GM12878 (cell line): Measurements from ENCODE around the gene IBA57. TPM values are rescaled to one million over a fixed set of nuclear protein-coding genes. Genes with fewer than 3 reads are reported as not detected.

ENCODE experiments used
- BMI1 ChIP-seq: fragments of 450-650 bp; IDR thresholded peaks from 2 replicates; pipeline ENCODE4 v1.6.1; 2016; ENCODE audit warnings: mild to moderate bottlenecking, moderate library complexity, borderline replicate concordance
- DPF2 ChIP-seq: fragments of 450-650 bp; IDR thresholded peaks from 2 replicates; pipeline ENCODE4 v1.6.1; 2017; ENCODE audit warnings: mild to moderate bottlenecking
- EED ChIP-seq: sonication (generic); IDR thresholded peaks from 2 replicates; pipeline ENCODE4 v1.6.1; 2016; ENCODE audit warnings: antibody characterized with exemption, low read depth
- HDAC6 ChIP-seq: fragments of 200-600 bp; sonication (generic); IDR thresholded peaks from one replicate; pipeline ENCODE4 v1.8.0; 2017; ENCODE audit warnings: antibody characterized with exemption; ENCODE audit not compliant: unreplicated experiment
- IRF4 ChIP-seq: IDR thresholded peaks from 2 replicates; pipeline ENCODE4 v1.6.1; 2011; ENCODE audit warnings: low read depth, low read length
- MYC ChIP-seq: IDR thresholded peaks from 2 replicates; pipeline ENCODE4 v1.6.1; 2011; ENCODE audit warnings: mild to moderate bottlenecking, low read length, moderate library complexity, inconsistent platforms; ENCODE audit not compliant: insufficient read depth, insufficient replicate concordance, insufficient read length, severe bottlenecking
- RFX5 ChIP-seq: IDR thresholded peaks from 2 replicates; pipeline ENCODE4 v1.6.1; 2011; ENCODE audit warnings: low read depth, low read length, improper control_type of control experiment
- SMAD1 ChIP-seq: fragments of 450-650 bp; IDR thresholded peaks from 2 replicates; pipeline ENCODE4 v1.6.1; 2018; ENCODE audit warnings: mild to moderate bottlenecking, low read depth; ENCODE audit not compliant: partially characterized antibody
- SREBF2 ChIP-seq: IDR thresholded peaks from 2 replicates; pipeline ENCODE4 v1.6.1; 2012; ENCODE audit warnings: mild to moderate bottlenecking, low read length
- SRF ChIP-seq, 2 experiments: IDR thresholded peaks; 2 replicates each; pipeline ENCODE4 v1.6.1; 2011; ENCODE audit warnings: low read depth in 2 of 2, low read length in 2 of 2, mild to moderate bottlenecking in 1 of 2, moderate library complexity in 1 of 2
- TBL1XR1 ChIP-seq: IDR thresholded peaks from 2 replicates; pipeline ENCODE4 v1.6.1; 2012; ENCODE audit warnings: low read depth, low read length, improper control_type of control experiment
- polyA plus RNA-seq, 11 experiments: library from polyadenylated mRNA; depleted of rRNA in 4 of 11; unstranded in 6 of 11; stranded (reverse) in 5 of 11; fragments of >200 nt; fragmentation: Nextera tagmentation in 4 of 11; fragmentation: Illumina TruSeq in 1 of 11; extraction: Ambion mirVana in 4 of 11; extraction: Trizol in 1 of 11; gene quantifications; 1 replicate in 1 of 11; 2 replicates in 10 of 11; pipeline versions ENCODE4 v1.2.1 to v1.2.3, GENCODE V29; 2011 to 2016; ENCODE audit warnings: inconsistent platforms in 2 of 11, missing spikeins in 2 of 11, low read depth in 1 of 11
- total RNA-seq, 4 experiments: library from RNA; depleted of rRNA in 3 of 4; stranded (reverse); fragments of >200 nt in 3 of 4; fragmentation: Illumina TruSeq in 1 of 4; extraction: Trizol in 1 of 4; gene quantifications; 2 replicates each; pipeline versions ENCODE4 v1.2.1 to v1.2.3, GENCODE V29; 2013 to 2021
- TF ChIP-seq, protein P1 (sequence below): IDR thresholded peaks from 2 replicates; pipeline ENCODE4 v1.6.1; 2012; ENCODE audit warnings: mild to moderate bottlenecking, low read depth, low read length
- TF ChIP-seq, protein P2 (sequence below): fragments of 450-650 bp; IDR thresholded peaks from 2 replicates; pipeline ENCODE4 v1.6.1; 2017; ENCODE audit warnings: mild to moderate bottlenecking
- TF ChIP-seq, protein P3 (sequence below): fragments of 450-650 bp; IDR thresholded peaks from 2 replicates; pipeline ENCODE4 v1.6.1; 2017; ENCODE audit warnings: mild to moderate bottlenecking, moderate library complexity

Gene IBA57
- total and polyA plus RNA-seq, 10 of the 15 experiments (the other 5 are each of a cell fraction or from before 2014, with no cell fraction given): 0.51 to 8.6 (median 3.7) TPM

- TF ChIP-seq, protein P1, sequence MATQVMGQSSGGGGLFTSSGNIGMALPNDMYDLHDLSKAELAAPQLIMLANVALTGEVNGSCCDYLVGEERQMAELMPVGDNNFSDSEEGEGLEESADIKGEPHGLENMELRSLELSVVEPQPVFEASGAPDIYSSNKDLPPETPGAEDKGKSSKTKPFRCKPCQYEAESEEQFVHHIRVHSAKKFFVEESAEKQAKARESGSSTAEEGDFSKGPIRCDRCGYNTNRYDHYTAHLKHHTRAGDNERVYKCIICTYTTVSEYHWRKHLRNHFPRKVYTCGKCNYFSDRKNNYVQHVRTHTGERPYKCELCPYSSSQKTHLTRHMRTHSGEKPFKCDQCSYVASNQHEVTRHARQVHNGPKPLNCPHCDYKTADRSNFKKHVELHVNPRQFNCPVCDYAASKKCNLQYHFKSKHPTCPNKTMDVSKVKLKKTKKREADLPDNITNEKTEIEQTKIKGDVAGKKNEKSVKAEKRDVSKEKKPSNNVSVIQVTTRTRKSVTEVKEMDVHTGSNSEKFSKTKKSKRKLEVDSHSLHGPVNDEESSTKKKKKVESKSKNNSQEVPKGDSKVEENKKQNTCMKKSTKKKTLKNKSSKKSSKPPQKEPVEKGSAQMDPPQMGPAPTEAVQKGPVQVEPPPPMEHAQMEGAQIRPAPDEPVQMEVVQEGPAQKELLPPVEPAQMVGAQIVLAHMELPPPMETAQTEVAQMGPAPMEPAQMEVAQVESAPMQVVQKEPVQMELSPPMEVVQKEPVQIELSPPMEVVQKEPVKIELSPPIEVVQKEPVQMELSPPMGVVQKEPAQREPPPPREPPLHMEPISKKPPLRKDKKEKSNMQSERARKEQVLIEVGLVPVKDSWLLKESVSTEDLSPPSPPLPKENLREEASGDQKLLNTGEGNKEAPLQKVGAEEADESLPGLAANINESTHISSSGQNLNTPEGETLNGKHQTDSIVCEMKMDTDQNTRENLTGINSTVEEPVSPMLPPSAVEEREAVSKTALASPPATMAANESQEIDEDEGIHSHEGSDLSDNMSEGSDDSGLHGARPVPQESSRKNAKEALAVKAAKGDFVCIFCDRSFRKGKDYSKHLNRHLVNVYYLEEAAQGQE: peak; percentile 19; the same call in 1 of the 2 replicates
- TF ChIP-seq MYC: no peak
- TF ChIP-seq BMI1: no peak
- no peak for TF ChIP-seq IRF4
- TF ChIP-seq RFX5: peak; percentile 58; the same call in 1 of the 2 replicates
- no peak for TF ChIP-seq SMAD1
- peak; percentile 88 for TF ChIP-seq HDAC6
- TF ChIP-seq, protein P2, sequence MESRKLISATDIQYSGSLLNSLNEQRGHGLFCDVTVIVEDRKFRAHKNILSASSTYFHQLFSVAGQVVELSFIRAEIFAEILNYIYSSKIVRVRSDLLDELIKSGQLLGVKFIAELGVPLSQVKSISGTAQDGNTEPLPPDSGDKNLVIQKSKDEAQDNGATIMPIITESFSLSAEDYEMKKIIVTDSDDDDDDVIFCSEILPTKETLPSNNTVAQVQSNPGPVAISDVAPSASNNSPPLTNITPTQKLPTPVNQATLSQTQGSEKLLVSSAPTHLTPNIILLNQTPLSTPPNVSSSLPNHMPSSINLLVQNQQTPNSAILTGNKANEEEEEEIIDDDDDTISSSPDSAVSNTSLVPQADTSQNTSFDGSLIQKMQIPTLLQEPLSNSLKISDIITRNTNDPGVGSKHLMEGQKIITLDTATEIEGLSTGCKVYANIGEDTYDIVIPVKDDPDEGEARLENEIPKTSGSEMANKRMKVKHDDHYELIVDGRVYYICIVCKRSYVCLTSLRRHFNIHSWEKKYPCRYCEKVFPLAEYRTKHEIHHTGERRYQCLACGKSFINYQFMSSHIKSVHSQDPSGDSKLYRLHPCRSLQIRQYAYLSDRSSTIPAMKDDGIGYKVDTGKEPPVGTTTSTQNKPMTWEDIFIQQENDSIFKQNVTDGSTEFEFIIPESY: peak; percentile 22; the same call in 1 of the 2 replicates
- TF ChIP-seq EED: no peak; the same call in 1 of the 2 replicates
- 0 out of 4 replicates have a peak, but pooled peaks of 1 of the 2 experiments have one; percentile 41 for TF ChIP-seq SRF (IDR thresholded peaks at IDR 0.05; ENCODE audit: low read depth in 2 of 2, low read length in 2 of 2)
- 0 out of 2 replicates have a peak, but pooled peaks have one; percentile 9 for TF ChIP-seq SREBF2
- TF ChIP-seq, protein P3, sequence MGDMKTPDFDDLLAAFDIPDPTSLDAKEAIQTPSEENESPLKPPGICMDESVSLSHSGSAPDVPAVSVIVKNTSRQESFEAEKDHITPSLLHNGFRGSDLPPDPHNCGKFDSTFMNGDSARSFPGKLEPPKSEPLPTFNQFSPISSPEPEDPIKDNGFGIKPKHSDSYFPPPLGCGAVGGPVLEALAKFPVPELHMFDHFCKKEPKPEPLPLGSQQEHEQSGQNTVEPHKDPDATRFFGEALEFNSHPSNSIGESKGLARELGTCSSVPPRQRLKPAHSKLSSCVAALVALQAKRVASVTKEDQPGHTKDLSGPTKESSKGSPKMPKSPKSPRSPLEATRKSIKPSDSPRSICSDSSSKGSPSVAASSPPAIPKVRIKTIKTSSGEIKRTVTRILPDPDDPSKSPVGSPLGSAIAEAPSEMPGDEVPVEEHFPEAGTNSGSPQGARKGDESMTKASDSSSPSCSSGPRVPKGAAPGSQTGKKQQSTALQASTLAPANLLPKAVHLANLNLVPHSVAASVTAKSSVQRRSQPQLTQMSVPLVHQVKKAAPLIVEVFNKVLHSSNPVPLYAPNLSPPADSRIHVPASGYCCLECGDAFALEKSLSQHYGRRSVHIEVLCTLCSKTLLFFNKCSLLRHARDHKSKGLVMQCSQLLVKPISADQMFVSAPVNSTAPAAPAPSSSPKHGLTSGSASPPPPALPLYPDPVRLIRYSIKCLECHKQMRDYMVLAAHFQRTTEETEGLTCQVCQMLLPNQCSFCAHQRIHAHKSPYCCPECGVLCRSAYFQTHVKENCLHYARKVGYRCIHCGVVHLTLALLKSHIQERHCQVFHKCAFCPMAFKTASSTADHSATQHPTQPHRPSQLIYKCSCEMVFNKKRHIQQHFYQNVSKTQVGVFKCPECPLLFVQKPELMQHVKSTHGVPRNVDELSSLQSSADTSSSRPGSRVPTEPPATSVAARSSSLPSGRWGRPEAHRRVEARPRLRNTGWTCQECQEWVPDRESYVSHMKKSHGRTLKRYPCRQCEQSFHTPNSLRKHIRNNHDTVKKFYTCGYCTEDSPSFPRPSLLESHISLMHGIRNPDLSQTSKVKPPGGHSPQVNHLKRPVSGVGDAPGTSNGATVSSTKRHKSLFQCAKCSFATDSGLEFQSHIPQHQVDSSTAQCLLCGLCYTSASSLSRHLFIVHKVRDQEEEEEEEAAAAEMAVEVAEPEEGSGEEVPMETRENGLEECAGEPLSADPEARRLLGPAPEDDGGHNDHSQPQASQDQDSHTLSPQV: peak; percentile 94
- TF ChIP-seq DPF2: peak; percentile 90
- TF ChIP-seq TBL1XR1: peak; percentile 25
Observed at GRCh38 chr1:228165372-228166169, at the start of gene IBA57 (continued).
